Neural cell (in vitro differentiated cells): ENCODE results near the gene LINC01488. TPM values are rescaled to one million over a fixed set of nuclear protein-coding genes. Genes with fewer than 3 reads are reported as not detected.

Experiments
- H2AFZ ChIP-seq: fragments of 200-600, 300-800 bp; sonication (generic), shearing (Covaris generic); 2 replicates; pipeline ENCODE4 v1.6.0; 2014; ENCODE audit warnings: low read depth, mild to moderate bottlenecking, antibody characterized with exemption, low read length, moderate library complexity
- H3F3A ChIP-seq: fragments of 200-600 bp; shearing (Covaris generic); 2 replicates; pipeline ENCODE4 v1.6.1; 2016; ENCODE audit warnings: mild to moderate bottlenecking, moderate library complexity, mixed read lengths, antibody characterized with exemption, low read length; ENCODE audit not compliant: insufficient read depth, poor library complexity, severe bottlenecking
- H3K27ac ChIP-seq: fragments of 200-600, 300-800 bp; sonication (generic), shearing (Covaris generic); 2 replicates; pipeline ENCODE4 v1.5.1; 2014; ENCODE audit warnings: mild to moderate bottlenecking, low read length, moderate library complexity
- H3K27me3 ChIP-seq: fragments of 300-800, 200-600 bp; sonication (generic), shearing (Covaris generic); 2 replicates; pipeline ENCODE4 v1.6.0; 2014; ENCODE audit warnings: mild to moderate bottlenecking, low read depth, low read length, moderate library complexity; ENCODE audit not compliant: insufficient read depth
- H3K36me3 ChIP-seq: fragments of 300-800, 200-600 bp; sonication (generic), shearing (Covaris generic); 2 replicates; pipeline ENCODE4 v1.5.1; 2014; ENCODE audit warnings: mild to moderate bottlenecking, antibody characterized with exemption, low read length, moderate library complexity; ENCODE audit not compliant: insufficient read depth
- H3K4me2 ChIP-seq: fragments of 300-800, 200-600 bp; sonication (generic), shearing (Covaris generic); 2 replicates; pipeline ENCODE4 v1.6.0; 2014; ENCODE audit warnings: mild to moderate bottlenecking, low read length
- H3K4me3 ChIP-seq: fragments of 300-800, 200-600 bp; sonication (generic), shearing (Covaris generic); 2 replicates; pipeline ENCODE4 v1.5.1; 2014; ENCODE audit warnings: mild to moderate bottlenecking, low read length, moderate library complexity
- H3K79me2 ChIP-seq: fragments of 200-600 bp; shearing (Covaris generic); replicated peaks from 2 replicates; pipeline ENCODE4 v1.6.0; 2014; ENCODE audit warnings: mild to moderate bottlenecking, low read length, moderate library complexity; ENCODE audit not compliant: insufficient read depth
- H3K9ac ChIP-seq: fragments of 300-800, 200-600 bp; sonication (generic), shearing (Covaris generic); 2 replicates; pipeline ENCODE4 v1.6.1; 2016; ENCODE audit warnings: mild to moderate bottlenecking, low read length, mixed read lengths
- H3K9me2 ChIP-seq: fragments of 200-600 bp; shearing (Covaris generic); 2 replicates; pipeline ENCODE4 v1.6.1; 2016; ENCODE audit warnings: mild to moderate bottlenecking, low read length, mixed read lengths; ENCODE audit not compliant: insufficient read depth
- H3K9me3 ChIP-seq: fragments of 200-600, 300-800 bp; sonication (generic), shearing (Covaris generic); 2 replicates; pipeline ENCODE4 v1.6.1; 2016; ENCODE audit warnings: mild to moderate bottlenecking, mixed run types, low read length, moderate library complexity, mixed read lengths
- H4K20me1 ChIP-seq: fragments of 200-600 bp; shearing (Covaris generic); 2 replicates; pipeline ENCODE4 v1.6.1; 2016; ENCODE audit warnings: mild to moderate bottlenecking, mixed run types; ENCODE audit not compliant: insufficient read depth
- CTCF ChIP-seq: fragments of 450-650 bp; IDR thresholded peaks from 2 replicates; pipeline ENCODE4 v1.5.1; 2014; ENCODE audit warnings: antibody characterized with exemption, mild to moderate bottlenecking, moderate library complexity; ENCODE audit not compliant: poor library complexity, severe bottlenecking
- EP300 ChIP-seq: fragments of 450-650 bp; conservative IDR thresholded peaks from 2 replicates; pipeline ENCODE4 v1.6.1; 2014; ENCODE audit warnings: antibody characterized with exemption, mild to moderate bottlenecking, moderate library complexity; ENCODE audit not compliant: poor library complexity, severe bottlenecking
- EZH2 ChIP-seq: fragments of 200-600, 300-800 bp; shearing (Covaris generic), sonication (generic); IDR thresholded peaks from 2 replicates; pipeline ENCODE4 v1.6.1; 2014; ENCODE audit warnings: antibody characterized with exemption, low read length, borderline replicate concordance, mild to moderate bottlenecking; ENCODE audit not compliant: insufficient read depth, poor library complexity, severe bottlenecking
- MXI1 ChIP-seq: fragments of 450-650 bp; conservative IDR thresholded peaks from 2 replicates; pipeline ENCODE4 v1.6.1; 2014; ENCODE audit warnings: antibody characterized with exemption, mild to moderate bottlenecking; ENCODE audit not compliant: poor library complexity, severe bottlenecking
- POLR2AphosphoS5 ChIP-seq: IDR thresholded peaks from 2 replicates; pipeline ENCODE4 v1.6.1; 2012
- RAD21 ChIP-seq: fragments of 450-650 bp; conservative IDR thresholded peaks from 2 replicates; pipeline ENCODE4 v1.6.1; 2014; ENCODE audit warnings: antibody characterized with exemption, mild to moderate bottlenecking, moderate library complexity
- REST ChIP-seq: IDR thresholded peaks from 2 replicates; pipeline ENCODE4 v1.6.1; 2012; ENCODE audit warnings: borderline replicate concordance
- SMC3 ChIP-seq: fragments of 450-650 bp; conservative IDR thresholded peaks from 2 replicates; pipeline ENCODE4 v1.6.1; 2014; ENCODE audit warnings: antibody characterized with exemption, mild to moderate bottlenecking, moderate library complexity; ENCODE audit not compliant: poor library complexity
- TAF1 ChIP-seq: IDR thresholded peaks from 2 replicates; pipeline ENCODE4 v1.6.1; 2012; ENCODE audit warnings: low read depth
- polyA plus RNA-seq: library from polyadenylated mRNA; depleted of rRNA; stranded (reverse); fragments of >200 nt; gene quantifications from 2 replicates; pipeline ENCODE4 v1.2.3, GENCODE V29; 2014

Gene LINC01488
- polyA plus RNA-seq, 1 donor from 2014 or later: not detected

- TF ChIP-seq POLR2AphosphoS5: no peak
- no peak for TF ChIP-seq CTCF
- no peak for TF ChIP-seq EP300
- no peak for TF ChIP-seq SMC3
- TF ChIP-seq REST: no peak
- TF ChIP-seq EZH2: no peak
- TF ChIP-seq RAD21: no peak
- TF ChIP-seq TAF1: no peak
- TF ChIP-seq MXI1: no peak
- H3K4me3 ChIP-seq: no peak overlapping the region
- H3K36me3 ChIP-seq: no peaks in the 10 kb centered on the region
- no peaks in the 10 kb centered on the region for H3K9me2 ChIP-seq
- peaks cover 4% of the 10 kb centered on the region for H3K9me3 ChIP-seq
- no peaks in the 10 kb centered on the region for H3K79me2 ChIP-seq
- no peaks in the 10 kb centered on the region for H3F3A ChIP-seq
- H2AFZ ChIP-seq: no peak overlapping the region
- no peak overlapping the region for H3K4me2 ChIP-seq
- no peak overlapping the region for H3K9ac ChIP-seq
- H3K27ac ChIP-seq: no peak overlapping the region
- H3K27me3 ChIP-seq: no peaks in the 10 kb centered on the region
- H4K20me1 ChIP-seq: no peaks in the 10 kb centered on the region
Measured at GRCh38 chr11:69521457-69521856, 40.0 kb downstream of the LINC01488 start.

- Histone ChIP-seq H3K4me2 (no peak overlapping the region), H3K9me3 (peaks cover 4% of the 10 kb centered on the region), H3K4me3 (no peak overlapping the region), H3K9ac (no peak overlapping the region), H4K20me1 (no peaks in the 10 kb centered on the region), H3F3A (no peaks in the 10 kb centered on the region), H3K27ac (no peak overlapping the region), H2AFZ (no peak overlapping the region), H3K27me3 (no peaks in the 10 kb centered on the region), H3K79me2 (no peaks in the 10 kb centered on the region), H3K9me2 (no peaks in the 10 kb centered on the region), H3K36me3 (no peaks in the 10 kb centered on the region)
- no peak for TF ChIP-seq TAF1
- TF ChIP-seq RAD21: no peak
- TF ChIP-seq POLR2AphosphoS5: no peak
Measured at GRCh38 chr11:69523453-69523852, 42.0 kb downstream of the LINC01488 start.

GRCh38 chr11:69524291-69524882 is 42.9 kb downstream of the LINC01488 start:
- H3K4me3 ChIP-seq: no peak overlapping the region
- no peaks in the 10 kb centered on the region for H3K79me2 ChIP-seq
- H3K4me2 ChIP-seq: no peak overlapping the region
- no peaks in the 10 kb centered on the region for H3K27me3 ChIP-seq
- H3K9ac ChIP-seq: no peak overlapping the region
- peaks cover under 1% of the 10 kb centered on the region for H3K9me3 ChIP-seq
- H3K9me2 ChIP-seq: no peaks in the 10 kb centered on the region
- no peak for TF ChIP-seq EZH2
- no peak for TF ChIP-seq POLR2AphosphoS5
- no peak for TF ChIP-seq MXI1
- no peak for TF ChIP-seq EP300
- TF ChIP-seq SMC3: no peak
- no peak for TF ChIP-seq CTCF
- TF ChIP-seq RAD21: no peak
- TF ChIP-seq REST: no peak
- no peak for TF ChIP-seq TAF1
- no peak overlapping the region for H2AFZ ChIP-seq
- no peaks in the 10 kb centered on the region for H3F3A ChIP-seq
- no peak overlapping the region for H3K27ac ChIP-seq
- no peaks in the 10 kb centered on the region for H3K36me3 ChIP-seq
- H4K20me1 ChIP-seq: no peaks in the 10 kb centered on the region
